ENCODE results near the gene PAFAH2. TPM values are rescaled to one million over a fixed set of nuclear protein-coding genes. Genes with fewer than 3 reads are reported as not detected.

The PAFAH2 gene
- total and polyA plus RNA-seq, 2 of the 13 experiments (the other 11 are each of a cell fraction or from before 2014, with no cell fraction given) = 6.9 to 9.4 TPM

GRCh38 chr1:26022404-26022779 lies 24.5 kb upstream of the PAFAH2 start:
- Histone ChIP-seq H4K20me1 (ENCODE audit: insufficient read depth, low read length) (no peaks in the 10 kb centered on the region), H3K4me3 (replicated peaks in 1 of 3; ENCODE audit: insufficient read depth in 1 of 3, low read depth in 2 of 3, low read length in 3 of 3) (peak overlapping the region in 1 of 3 experiments; percentile 78; a peak in 2 of 6 replicates), H3K36me3 (replicated peaks in 1 of 2; ENCODE audit: control insufficient read depth in 1 of 2, insufficient read depth in 2 of 2, low read length in 2 of 2) (no peaks in the 10 kb centered on the region), H3K27me3 (ENCODE audit: control insufficient read depth in 1 of 2, insufficient read depth in 2 of 2, low read length in 2 of 2) (peaks cover 0 to 24% of the 10 kb centered on the region in 2 experiments; a peak in 4 of 5 replicates), H3K79me2 (ENCODE audit: insufficient read depth, low read length) (no peaks in the 10 kb centered on the region), H3K9me3 (ENCODE audit: low read length) (no peaks in the 10 kb centered on the region), H3K4me1 (ENCODE audit: insufficient read depth, low read length) (peaks cover 89% of the 10 kb centered on the region), H3K4me2 (ENCODE audit: low read depth, low read length) (peak overlapping the region; percentile 81), H3K27ac (ENCODE audit: extremely low read length, insufficient read depth, low read length) (no peak overlapping the region), H3K9ac (ENCODE audit: insufficient read depth, low read depth, low read length) (peak overlapping the region; percentile 47; the same call in 1 of the 2 replicates), H2AFZ (ENCODE audit: low read length) (no peak overlapping the region)
- FAIRE-seq (no peak), DNase-seq (ENCODE audit: low spot score) (no peak), ATAC-seq (no peak)
- ChIA-PET CTCF (ENCODE audit: low intra/inter-chr PET ratio, low total read pairs) (no interaction called here), POLR2A (interaction anchor here (2.2 kb wide), 1 partner anchor 25 kb away, joined by 10 read pairs; the partner anchor contains the start of gene PAFAH2)
- no CpG with 5 or more reads among the region's 8 CpGs for WGBS (ENCODE audit: low lambda C conversion rate)
- BruUV-seq (replicated peaks) = no TSS peak
- in situ Hi-C loops (cut with HindIII; ENCODE audit: extremely low pct_ligation_motif_present, low pct_unique_long_range_greater_than_20kb) (no loop called here), intact Hi-C loops (cut with micrococcal nuclease; ENCODE audit: unreplicated experiment) (no loop called here)
- TF ChIP-seq ZNF740 (CRISPR knock-in tag; IDR thresholded peaks at IDR 0.05) (no peak), ZFP62 (CRISPR knock-in tag; IDR thresholded peaks at IDR 0.05) (no peak), TBX3 (IDR thresholded peaks at IDR 0.05; ENCODE audit: borderline replicate concordance) (no peak), ZNF777 (CRISPR knock-in tag; IDR thresholded peaks at IDR 0.05) (no peak), NR2F6 (IDR thresholded peaks at IDR 0.05) (no peak), NR2F6 (CRISPR knock-in tag; IDR thresholded peaks at IDR 0.05) (no peak), AFF4 (CRISPR knock-in tag; IDR thresholded peaks at IDR 0.05) (no peak), NFKB2 (CRISPR knock-in tag; IDR thresholded peaks at IDR 0.05; ENCODE audit: borderline replicate concordance) (no peak), ZNF629 (CRISPR knock-in tag; conservative IDR thresholded peaks at IDR 0.05) (peak; percentile 99), ZBED4 (CRISPR knock-in tag; IDR thresholded peaks at IDR 0.05; ENCODE audit: borderline replicate concordance) (no peak), ZFP41 (CRISPR knock-in tag; IDR thresholded peaks at IDR 0.05; ENCODE audit: borderline replicate concordance) (no peak), ZNF660 (CRISPR knock-in tag; IDR thresholded peaks at IDR 0.05; ENCODE audit: borderline replicate concordance, low read depth) (no peak), POGK (CRISPR knock-in tag; conservative IDR thresholded peaks at IDR 0.05) (0 out of 2 replicates have a peak, but pooled peaks have one; percentile 22), ZNF510 (CRISPR knock-in tag; IDR thresholded peaks at IDR 0.05; ENCODE audit: low read depth) (no peak), PITX1 (CRISPR knock-in tag; IDR thresholded peaks at IDR 0.05) (no peak), ADNP (CRISPR knock-in tag; IDR thresholded peaks at IDR 0.05) (peak; percentile 85), RORA (CRISPR knock-in tag; IDR thresholded peaks at IDR 0.05) (no peak)
